HG03135 (cell line): Measurements from ENCODE around the gene EN2.

Experiments used
- ATAC-seq: cut with Tn5 transposase; IDR thresholded peaks from one replicate; pipeline ENCODE4 v1.9.1; 2021; ENCODE audit warnings: mild to moderate bottlenecking, moderate library complexity; ENCODE audit not compliant: unreplicated experiment

EN2 gene

GRCh38 chr7:155458111-155458877 lies at the start of gene EN2:
Gene EN2, plus strand, starts transcription at chr7:155458129. Its CDS starts 249 bp downstream, at chr7:155458378.
- no peak for ATAC-seq

GRCh38 chr7:155408651-155409586 lies 49.0 kb upstream of the EN2 start:
- ATAC-seq, result no peak

- ATAC-seq, result no peak
Measured at GRCh38 chr7:155409980-155410379, 47.9 kb upstream of the EN2 start.

- no peak for ATAC-seq
Measured at GRCh38 chr7:155410431-155410830, 47.5 kb upstream of the EN2 start.

GRCh38 chr7:155411718-155412415 lies 46.1 kb upstream of the EN2 start:
- no peak for ATAC-seq

- peak; percentile 84 for ATAC-seq
Measured at GRCh38 chr7:155412416-155413253, 45.3 kb upstream of the EN2 start.

GRCh38 chr7:155414547-155415492 lies 43.1 kb upstream of the EN2 start:
- ATAC-seq, result no peak

GRCh38 chr7:155416646-155417380 lies 41.1 kb upstream of the EN2 start:
- ATAC-seq, result no peak

GRCh38 chr7:155418304-155418703 lies 39.6 kb upstream of the EN2 start:
- ATAC-seq, result no peak

- no peak for ATAC-seq
Measured at GRCh38 chr7:155418941-155419755, 38.8 kb upstream of the EN2 start.

- ATAC-seq, result no peak
Measured at GRCh38 chr7:155420116-155420515, 37.8 kb upstream of the EN2 start.

GRCh38 chr7:155422151-155422550 lies 35.8 kb upstream of the EN2 start:
- ATAC-seq, result no peak

GRCh38 chr7:155422599-155423336 lies 35.2 kb upstream of the EN2 start:
- no peak for ATAC-seq

- ATAC-seq, result no peak
Measured at GRCh38 chr7:155423337-155424285, 34.3 kb upstream of the EN2 start.

- no peak for ATAC-seq
Measured at GRCh38 chr7:155424301-155425010, 33.5 kb upstream of the EN2 start.
